ENCODE data around the gene GAPDHS. TPM values are rescaled to one million over a fixed set of nuclear protein-coding genes. Genes with fewer than 3 reads are reported as not detected.

The GAPDHS gene
- total and polyA plus RNA-seq, 8 donors, result not detected

DNA sequence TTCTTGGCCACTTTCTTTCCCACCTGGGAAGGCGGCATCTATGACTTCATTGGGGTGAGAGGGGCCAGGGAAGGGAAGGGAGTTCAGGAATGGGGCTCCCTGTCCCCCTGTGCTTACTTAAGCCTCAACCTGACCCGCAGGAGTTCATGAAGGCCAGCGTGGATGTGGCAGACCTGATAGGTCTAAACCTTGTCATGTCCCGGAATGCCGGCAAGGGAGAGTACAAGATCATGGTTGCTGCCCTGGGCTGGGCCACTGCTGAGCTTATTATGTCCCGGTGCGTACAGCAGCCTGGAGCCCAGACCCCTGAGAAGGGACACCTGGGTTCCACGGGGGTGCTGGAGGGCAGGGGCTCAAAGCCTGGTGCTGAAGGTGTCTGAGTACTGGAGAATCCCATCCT lies 13.3 kb downstream of the GAPDHS start:
- DNase-seq, result no peak
- Histone ChIP-seq H3K4me3 (peak overlapping the region in 3 of 4 donors; percentile 73 to 99 (median 90)), H3K27ac (no peak overlapping the region), H3K9me3 (no peaks in the 10 kb centered on the region), H3K4me1 (peaks cover 0 to 17% (median 4%) of the 10 kb centered on the region in 3 donors), H3K27me3 (no peaks in the 10 kb centered on the region), H3K36me3 (no peaks in the 10 kb centered on the region)
- FAIRE-seq, result no peak
- intact Hi-C loops (cut with DNase I), result loop anchor here in 2 of 3 donors (5.0 to 10.0 kb wide), 3 partner anchors 41 to 178 kb away; partner anchors contain the start of gene PMIS2 (in 1 of the 2)
- ATAC-seq, result no peak
- TF ChIP-seq, protein P1, sequence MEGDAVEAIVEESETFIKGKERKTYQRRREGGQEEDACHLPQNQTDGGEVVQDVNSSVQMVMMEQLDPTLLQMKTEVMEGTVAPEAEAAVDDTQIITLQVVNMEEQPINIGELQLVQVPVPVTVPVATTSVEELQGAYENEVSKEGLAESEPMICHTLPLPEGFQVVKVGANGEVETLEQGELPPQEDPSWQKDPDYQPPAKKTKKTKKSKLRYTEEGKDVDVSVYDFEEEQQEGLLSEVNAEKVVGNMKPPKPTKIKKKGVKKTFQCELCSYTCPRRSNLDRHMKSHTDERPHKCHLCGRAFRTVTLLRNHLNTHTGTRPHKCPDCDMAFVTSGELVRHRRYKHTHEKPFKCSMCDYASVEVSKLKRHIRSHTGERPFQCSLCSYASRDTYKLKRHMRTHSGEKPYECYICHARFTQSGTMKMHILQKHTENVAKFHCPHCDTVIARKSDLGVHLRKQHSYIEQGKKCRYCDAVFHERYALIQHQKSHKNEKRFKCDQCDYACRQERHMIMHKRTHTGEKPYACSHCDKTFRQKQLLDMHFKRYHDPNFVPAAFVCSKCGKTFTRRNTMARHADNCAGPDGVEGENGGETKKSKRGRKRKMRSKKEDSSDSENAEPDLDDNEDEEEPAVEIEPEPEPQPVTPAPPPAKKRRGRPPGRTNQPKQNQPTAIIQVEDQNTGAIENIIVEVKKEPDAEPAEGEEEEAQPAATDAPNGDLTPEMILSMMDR (IDR thresholded peaks at IDR 0.05), result no peak
- 48 to 51% methylated on average over 8 of the region's 8 CpGs for WGBS, 2 donors

DNA sequence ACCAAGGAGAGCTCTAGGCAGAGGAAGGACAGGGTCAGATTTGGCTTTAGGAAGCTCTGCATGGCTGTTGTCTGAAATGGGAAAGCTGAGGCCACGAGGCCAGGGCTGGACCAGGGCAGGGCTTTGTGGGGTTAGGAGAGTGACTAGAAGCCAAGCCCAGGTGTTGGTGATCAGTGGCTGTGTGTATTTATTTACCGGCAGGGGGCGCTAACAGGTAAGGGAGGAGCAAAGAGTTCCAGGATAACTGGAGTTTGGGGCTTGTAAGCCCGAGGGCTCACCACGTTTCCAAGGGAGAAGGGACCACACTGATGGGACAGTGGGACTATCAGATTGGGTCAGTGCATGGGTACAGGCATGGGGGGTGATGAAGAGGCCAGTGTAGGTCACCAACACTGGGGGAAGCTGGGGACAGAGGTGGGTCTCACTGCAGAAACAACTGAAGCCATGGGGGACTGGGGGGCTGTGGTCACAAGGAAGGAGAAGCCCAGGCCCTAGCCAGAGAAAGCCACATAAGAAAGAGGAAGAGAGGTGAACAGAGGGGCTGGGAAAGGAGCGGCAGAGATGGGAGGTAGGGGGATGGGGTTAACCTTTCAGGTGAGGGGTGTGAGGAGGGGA lies 16.0 kb downstream of the GAPDHS start:
- intact Hi-C loops (cut with DNase I), result loop anchor here in 2 of 3 donors (5.0 to 10.0 kb wide), 3 partner anchors 38 to 176 kb away; partner anchors contain the start of gene PMIS2 (in 1 of the 2)
- H3K4me3 ChIP-seq, result no peak overlapping the region
- 14 to 15% methylated on average over 6 of the region's 6 CpGs for WGBS, 2 donors
- TF ChIP-seq, protein P1 (IDR thresholded peaks at IDR 0.05), result peak; percentile 57 to 89 (median 82)
- DNase-seq (peak in 3 of 6 donors; percentile 67 to 76 (median 72)), FAIRE-seq (no peak), ATAC-seq (peak; percentile 51 to 67 (median 62))
- H3K27ac ChIP-seq, result no peak overlapping the region
- H3K27me3 ChIP-seq, result no peaks in the 10 kb centered on the region
- no peaks in the 10 kb centered on the region for H3K36me3 ChIP-seq
- H3K4me1 ChIP-seq, result peaks cover 0 to 16% (median 4%) of the 10 kb centered on the region in 3 donors
- H3K9me3 ChIP-seq, result no peaks in the 10 kb centered on the region

DNA sequence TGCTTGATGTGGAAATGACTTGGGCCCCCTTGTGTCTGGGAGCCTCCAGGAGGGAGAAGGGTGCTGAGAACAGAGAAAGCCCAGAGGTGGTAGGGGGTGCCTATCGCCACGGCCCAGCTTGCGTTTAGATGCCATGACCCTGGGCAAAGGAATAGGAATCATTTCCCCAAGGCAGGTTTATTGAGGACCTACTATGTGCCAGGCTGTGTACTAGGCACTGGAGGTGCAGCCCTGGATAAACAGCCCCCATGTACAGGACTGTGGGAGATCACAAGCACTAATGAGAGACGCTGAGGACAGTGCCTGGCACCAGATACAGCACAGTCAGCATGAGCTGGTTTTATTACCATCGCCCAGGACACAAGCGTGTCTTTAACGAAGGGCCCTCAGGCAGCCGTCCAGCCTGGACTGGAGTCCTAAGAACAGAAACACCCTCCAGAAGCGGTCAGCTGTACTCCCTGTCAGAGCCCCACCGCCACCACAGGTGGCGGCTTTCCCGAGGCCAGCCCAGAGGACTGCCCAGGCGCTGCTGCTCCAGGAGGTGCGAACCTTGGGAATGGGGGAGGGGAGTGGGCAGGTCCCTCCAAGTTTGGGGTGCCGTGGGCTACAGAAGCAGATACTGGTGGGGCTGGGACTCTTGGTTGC lies 16.7 kb downstream of the GAPDHS start:
- Histone ChIP-seq H3K4me1 (peaks cover 0 to 12% (median 4%) of the 10 kb centered on the region in 3 donors), H3K4me3 (no peak overlapping the region), H3K9me3 (no peaks in the 10 kb centered on the region), H3K27ac (peak overlapping the region in 2 of 4 donors; percentile 31 to 53), H3K36me3 (no peaks in the 10 kb centered on the region), H3K27me3 (no peaks in the 10 kb centered on the region)
- FAIRE-seq, result no peak
- WGBS, 2 donors, result 40 to 48% methylated on average over 15 of the region's 15 CpGs
- TF ChIP-seq, protein P1 (IDR thresholded peaks at IDR 0.05), result no peak
- intact Hi-C loops (cut with DNase I), result loop anchor here in 2 of 3 donors (5.0 to 10.0 kb wide), 3 partner anchors 37 to 175 kb away; partner anchors contain the start of gene PMIS2 (in 1 of the 2)
- ATAC-seq, result peak; percentile 69 to 77 (median 72)
- DNase-seq, result peak in 5 of 6 donors; percentile 80 to 93 (median 86)

DNA sequence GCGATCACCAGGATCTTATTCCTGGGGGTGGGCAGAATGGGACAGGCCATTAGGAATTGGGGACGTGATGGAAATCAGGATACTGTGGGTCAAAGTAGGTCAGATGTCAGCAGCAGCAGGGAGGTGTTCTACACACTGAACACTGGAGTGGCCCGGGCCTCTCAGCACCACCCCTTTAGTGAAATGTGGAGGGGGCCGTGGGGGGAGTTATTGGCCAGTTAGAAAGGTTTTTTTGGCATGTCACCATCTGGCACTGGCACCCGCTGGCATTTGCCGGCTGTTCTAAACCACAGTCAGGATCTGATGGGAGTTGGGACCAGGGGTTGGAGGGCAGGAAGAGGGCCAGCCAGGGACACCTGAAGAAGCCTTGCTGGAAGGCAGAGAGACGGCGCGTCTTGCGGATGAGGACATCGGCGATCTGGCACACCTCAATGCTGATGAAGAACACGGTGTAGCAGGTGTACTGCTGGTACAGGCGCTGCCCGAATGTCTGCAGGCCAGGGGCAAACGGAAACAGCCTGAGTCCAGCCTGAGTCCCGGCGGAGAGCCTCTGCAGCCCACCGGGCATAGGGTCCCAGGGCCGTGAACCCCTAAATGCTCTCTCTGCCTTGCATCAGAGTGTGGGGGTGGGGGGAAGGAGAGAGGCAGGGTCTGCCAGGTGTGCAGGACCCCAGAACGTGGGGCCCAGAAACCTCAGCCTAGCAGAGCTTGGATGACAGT lies 18.0 kb downstream of the GAPDHS start:
- 66% methylated on average over 21 of the region's 21 CpGs for WGBS, 2 donors
- H3K4me3 ChIP-seq, result no peak overlapping the region
- no peak overlapping the region for H3K27ac ChIP-seq
- H3K27me3 ChIP-seq, result no peaks in the 10 kb centered on the region
- ATAC-seq (no peak), DNase-seq (peak in 1 of 6 donors; percentile 44), FAIRE-seq (no peak)
- peaks cover 0 to 9% (median 4%) of the 10 kb centered on the region in 3 donors for H3K4me1 ChIP-seq
- no peaks in the 10 kb centered on the region for H3K36me3 ChIP-seq
- intact Hi-C loops (cut with DNase I), result no loop called here
- H3K9me3 ChIP-seq, result no peaks in the 10 kb centered on the region
- TF ChIP-seq, protein P1 (IDR thresholded peaks at IDR 0.05), result no peak

Data from pancreas (tissue), 10 donors.